HG03442 (cell line): ENCODE results near the gene GPR107.

Experiments used
- ATAC-seq: cut with Tn5 transposase; IDR thresholded peaks from one replicate; pipeline ENCODE4 v1.9.1; 2021; ENCODE audit warnings: mild to moderate bottlenecking, moderate library complexity; ENCODE audit not compliant: unreplicated experiment

The GPR107 gene

GRCh38 chr9:130053109-130053503, 600 bp upstream of the GPR107 start:
- no peak for ATAC-seq

GRCh38 chr9:130054325-130054786, 650 bp downstream of the GPR107 start:
- no peak for ATAC-seq

GRCh38 chr9:130054820-130055219, 1.1 kb downstream of the GPR107 start:
- no peak for ATAC-seq

- ATAC-seq, result no peak
Measured at GRCh38 chr9:130058154-130058553, 4.4 kb downstream of the GPR107 start.

- ATAC-seq, result no peak
Measured at GRCh38 chr9:130058887-130059286, 5.2 kb downstream of the GPR107 start.

GRCh38 chr9:130060296-130060695, 6.6 kb downstream of the GPR107 start:
- ATAC-seq, result no peak

- no peak for ATAC-seq
Measured at GRCh38 chr9:130062750-130063149, 9.0 kb downstream of the GPR107 start.

GRCh38 chr9:130064621-130065020, 10.9 kb downstream of the GPR107 start:
- no peak for ATAC-seq

GRCh38 chr9:130069048-130069447, 15.3 kb downstream of the GPR107 start:
- ATAC-seq, result no peak

GRCh38 chr9:130072515-130073235, 19.0 kb downstream of the GPR107 start:
- ATAC-seq, result no peak

- no peak for ATAC-seq
Measured at GRCh38 chr9:130073373-130073772, 19.7 kb downstream of the GPR107 start.

- no peak for ATAC-seq
Measured at GRCh38 chr9:130078547-130078946, 24.8 kb downstream of the GPR107 start.

- no peak for ATAC-seq
Measured at GRCh38 chr9:130084337-130084736, 30.6 kb downstream of the GPR107 start.

GRCh38 chr9:130088051-130088450, 34.3 kb downstream of the GPR107 start:
- ATAC-seq, result no peak

- ATAC-seq, result no peak
Measured at GRCh38 chr9:130089141-130089540, 35.4 kb downstream of the GPR107 start.

- ATAC-seq, result no peak
Measured at GRCh38 chr9:130090915-130091314, 37.2 kb downstream of the GPR107 start.

- ATAC-seq, result no peak
Measured at GRCh38 chr9:130092910-130093309, 39.2 kb downstream of the GPR107 start.

GRCh38 chr9:130095872-130096271, 42.2 kb downstream of the GPR107 start:
- ATAC-seq, result no peak

- no peak for ATAC-seq
Measured at GRCh38 chr9:130100681-130101080, 47.0 kb downstream of the GPR107 start.

GRCh38 chr9:130101915-130102314, 48.2 kb downstream of the GPR107 start:
- no peak for ATAC-seq

- no peak for ATAC-seq
Measured at GRCh38 chr9:130104491-130105193, 50.9 kb downstream of the GPR107 start.

- ATAC-seq, result no peak
Measured at GRCh38 chr9:130106860-130107233, 53.1 kb downstream of the GPR107 start.
